HG03159 (cell line): ENCODE measurements around the gene TSPAN4.

Experiments used
- ATAC-seq: cut with Tn5 transposase; IDR thresholded peaks from one replicate; pipeline ENCODE4 v1.9.1; 2021; ENCODE audit warnings: mild to moderate bottlenecking, moderate library complexity; ENCODE audit not compliant: unreplicated experiment

The TSPAN4 gene, protein sequence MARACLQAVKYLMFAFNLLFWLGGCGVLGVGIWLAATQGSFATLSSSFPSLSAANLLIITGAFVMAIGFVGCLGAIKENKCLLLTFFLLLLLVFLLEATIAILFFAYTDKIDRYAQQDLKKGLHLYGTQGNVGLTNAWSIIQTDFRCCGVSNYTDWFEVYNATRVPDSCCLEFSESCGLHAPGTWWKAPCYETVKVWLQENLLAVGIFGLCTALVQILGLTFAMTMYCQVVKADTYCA

DNA sequence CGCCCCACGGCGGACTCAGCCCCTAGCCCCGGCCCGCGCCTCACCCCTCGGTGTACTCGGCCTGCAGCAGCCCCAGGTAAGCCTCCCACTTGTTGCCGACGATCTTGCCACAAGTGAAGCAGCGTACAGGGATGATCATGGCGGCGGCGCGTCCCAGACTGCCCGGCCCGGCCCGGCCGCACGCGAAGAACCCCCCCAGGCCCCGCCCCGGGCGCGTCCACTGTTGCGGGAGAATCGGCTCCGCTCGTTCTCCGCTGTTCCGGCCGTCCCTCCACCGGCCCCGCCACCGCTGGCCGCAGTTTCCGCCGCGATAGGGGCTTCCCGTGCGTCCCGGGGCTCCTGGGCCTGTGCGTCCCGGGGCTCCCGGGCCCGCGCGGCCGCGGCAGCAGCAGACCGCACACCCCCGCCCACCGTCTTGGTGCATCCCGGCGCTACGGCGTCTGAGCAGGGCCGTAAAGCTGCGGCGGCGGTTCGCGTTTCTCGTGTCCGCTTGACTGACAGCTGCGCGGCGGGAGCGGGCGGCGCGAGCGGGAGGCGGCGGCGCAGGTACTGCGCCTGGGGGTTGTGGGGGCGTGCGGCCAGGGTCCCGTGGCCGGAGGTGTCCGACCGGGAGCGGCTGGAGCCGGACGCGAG is at the start of gene TSPAN4, which contains the start of gene POLR2L:
Gene TSPAN4, plus strand, starts transcription at position 483 of the 633 bp plus-strand sequence. CDS start 7,453 bp downstream, outside the sequence.
Gene POLR2L, minus strand, starts transcription at position 160 of the 633 bp plus-strand sequence. Its CDS starts 21 bp downstream, at position 139.
- ATAC-seq = peak; percentile 65

DNA sequence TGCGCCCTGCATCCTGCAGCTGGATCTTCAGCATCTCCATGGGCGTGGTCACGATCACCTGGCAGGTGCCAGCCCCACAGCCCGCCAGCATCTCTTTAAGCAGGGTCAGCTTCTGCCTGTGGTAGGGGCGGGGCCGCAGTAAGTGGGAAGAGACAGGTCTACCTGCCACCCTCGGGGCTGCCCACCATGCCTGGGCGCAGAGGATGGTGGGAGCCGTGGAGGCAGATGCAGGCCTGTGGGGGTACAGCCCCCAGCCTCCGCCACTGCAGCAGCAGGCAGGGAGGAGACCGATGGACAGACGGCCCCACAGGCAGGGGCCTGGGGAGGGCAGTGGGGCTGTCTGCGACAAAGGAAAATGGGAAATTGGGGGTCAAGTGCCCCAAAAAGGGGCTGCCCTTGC is 49.8 kb upstream of the TSPAN4 start:
- ATAC-seq = no peak

DNA sequence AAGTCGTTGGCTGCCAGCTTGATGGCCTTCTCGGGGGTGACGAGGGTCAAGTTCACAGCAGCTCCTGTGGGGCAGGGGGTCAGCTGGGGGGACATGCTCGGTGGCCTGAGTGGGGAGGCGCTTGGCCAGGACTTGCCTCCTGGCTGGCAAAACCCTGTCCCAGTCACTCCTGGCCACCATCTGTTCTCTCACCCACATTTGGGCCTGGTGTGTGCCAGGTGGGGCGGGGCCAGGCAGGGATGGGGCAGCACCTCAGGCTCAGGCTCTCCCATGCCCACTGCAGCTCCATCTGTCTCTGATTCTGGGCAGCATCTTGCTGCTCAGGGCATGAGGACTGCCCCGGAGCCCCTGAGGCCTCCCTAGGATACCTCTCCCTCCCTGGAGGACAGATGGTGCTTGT is 49.1 kb upstream of the TSPAN4 start:
- ATAC-seq = no peak

- ATAC-seq = no peak
Measured at GRCh38 chr11:794013-794765, 48.5 kb upstream of the TSPAN4 start.

DNA sequence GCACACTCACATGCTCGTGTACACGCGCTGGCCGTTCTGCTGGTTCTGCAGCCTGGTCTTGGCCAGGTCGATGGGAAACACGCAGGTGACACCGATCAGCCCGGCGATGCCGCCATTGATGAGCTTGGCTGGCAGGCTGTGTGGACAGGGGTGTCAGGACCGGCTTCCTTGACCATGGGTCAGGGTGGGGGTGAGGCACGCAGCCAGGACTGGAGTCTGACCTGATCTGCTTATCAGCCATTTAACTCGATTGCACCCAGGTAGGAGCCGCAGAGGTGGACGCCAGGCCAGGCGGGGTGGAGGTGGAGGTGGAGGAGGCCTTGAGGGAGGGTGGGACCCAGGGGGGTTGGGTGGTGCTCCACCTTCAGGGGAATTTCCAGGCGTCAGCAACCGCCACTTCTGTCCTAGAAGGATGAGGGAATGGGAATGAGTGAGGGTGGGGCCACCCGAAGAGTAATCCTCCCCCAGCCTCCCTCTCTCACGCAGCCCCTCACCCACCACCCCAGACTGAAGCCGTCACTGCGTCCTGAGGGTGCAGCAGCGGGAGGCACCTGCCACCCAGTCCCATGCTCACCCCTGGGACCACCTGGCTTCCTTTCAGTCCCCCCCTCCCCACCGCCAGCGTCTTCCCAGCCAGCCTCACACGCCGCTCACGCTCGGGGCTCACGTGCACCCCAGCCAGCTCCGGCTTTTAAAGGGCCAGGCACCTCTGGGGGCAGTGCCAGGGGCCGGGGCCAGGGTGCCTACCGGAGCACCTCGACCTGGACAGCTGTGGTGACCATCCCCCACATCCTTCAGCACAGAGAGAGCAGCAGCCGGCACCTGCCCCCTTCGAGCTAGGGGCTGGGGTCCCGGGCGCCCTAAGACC is 47.7 kb upstream of the TSPAN4 start:
- ATAC-seq = no peak

DNA sequence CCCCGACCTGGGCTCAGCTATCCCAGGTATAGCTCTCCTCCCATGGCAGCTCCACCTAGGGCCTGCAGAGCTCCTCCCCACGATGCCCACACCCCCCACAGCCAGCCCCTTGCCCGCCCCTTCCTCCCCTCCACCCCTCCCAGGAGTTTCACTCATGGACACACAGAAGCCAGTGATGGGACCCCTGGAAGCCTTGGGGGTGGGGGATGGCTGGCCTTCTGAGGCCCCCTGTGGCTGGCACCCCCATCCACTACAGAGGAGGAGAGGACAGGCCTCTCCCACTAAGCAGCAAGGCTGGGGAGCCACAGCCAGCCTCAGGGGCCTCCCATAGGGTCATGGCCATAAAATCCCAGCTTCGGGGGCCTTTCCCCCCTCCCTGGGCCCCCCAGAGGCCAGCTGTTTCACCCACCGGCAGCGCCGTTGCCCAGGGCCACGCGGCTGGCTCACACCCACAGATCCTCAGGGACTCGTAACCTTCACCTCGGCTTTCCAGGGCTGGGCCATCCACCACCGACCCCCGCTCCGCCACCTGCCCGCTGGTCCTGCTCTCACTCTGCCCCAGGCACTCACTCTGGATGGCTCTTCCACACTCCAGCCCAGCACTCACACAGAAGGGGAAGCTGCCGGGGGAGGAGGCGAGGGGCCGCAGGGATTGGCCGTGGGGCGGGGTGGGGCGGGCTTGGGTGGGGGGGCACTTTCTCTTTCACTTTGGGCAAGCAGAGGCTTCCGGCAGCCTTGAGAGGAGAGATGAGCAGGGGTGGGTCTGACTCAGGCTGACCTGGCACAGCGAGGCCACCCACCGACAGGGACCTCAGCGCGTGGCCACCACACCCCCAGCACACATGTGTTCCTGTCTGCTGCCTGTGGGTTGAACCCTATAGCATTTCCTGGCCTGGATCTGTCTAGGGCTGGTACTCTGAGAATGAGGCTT is 46.8 kb upstream of the TSPAN4 start:
- peak; percentile 31 for ATAC-seq

- ATAC-seq = no peak
Measured at GRCh38 chr11:796565-797295, 45.9 kb upstream of the TSPAN4 start.

- ATAC-seq = peak; percentile 45
Measured at GRCh38 chr11:797296-798092, 45.2 kb upstream of the TSPAN4 start.

DNA sequence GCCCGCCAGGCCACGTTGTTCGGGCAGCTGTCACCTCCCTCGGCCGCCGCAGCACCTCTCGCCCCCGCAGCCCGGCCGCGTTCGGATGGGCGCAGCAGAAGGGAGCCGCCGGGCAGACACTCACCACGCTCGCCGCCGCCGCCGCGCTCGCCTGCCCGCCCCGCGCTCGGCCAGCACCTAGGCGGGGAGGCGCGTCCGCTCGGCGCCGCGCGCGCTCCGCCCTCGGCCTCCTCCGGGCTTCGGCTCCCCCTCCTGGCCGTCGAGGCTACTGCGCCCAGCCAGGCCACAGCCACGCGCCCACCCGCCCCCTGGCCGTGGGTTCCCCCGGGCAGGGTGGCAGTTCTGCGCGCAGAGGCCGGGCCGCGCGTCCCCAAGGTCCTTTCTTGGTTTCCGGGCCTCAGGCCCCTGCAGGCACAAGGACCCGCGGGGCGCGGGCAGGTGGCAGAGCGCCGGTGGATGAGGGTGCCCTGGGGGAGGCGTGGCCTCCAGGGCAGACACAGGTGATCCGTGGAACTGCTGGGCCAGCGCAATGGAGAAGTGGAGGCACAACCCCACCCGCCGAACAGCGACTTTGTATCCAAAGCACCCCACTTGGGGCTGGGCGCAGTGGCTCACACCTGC is 44.4 kb upstream of the TSPAN4 start, which contains the start of gene SLC25A22:
Gene SLC25A22, minus strand, starts transcription at position 189 of the 621 bp plus-strand sequence. CDS start 3,275 bp downstream, outside the sequence.
- ATAC-seq = peak; percentile 52

DNA sequence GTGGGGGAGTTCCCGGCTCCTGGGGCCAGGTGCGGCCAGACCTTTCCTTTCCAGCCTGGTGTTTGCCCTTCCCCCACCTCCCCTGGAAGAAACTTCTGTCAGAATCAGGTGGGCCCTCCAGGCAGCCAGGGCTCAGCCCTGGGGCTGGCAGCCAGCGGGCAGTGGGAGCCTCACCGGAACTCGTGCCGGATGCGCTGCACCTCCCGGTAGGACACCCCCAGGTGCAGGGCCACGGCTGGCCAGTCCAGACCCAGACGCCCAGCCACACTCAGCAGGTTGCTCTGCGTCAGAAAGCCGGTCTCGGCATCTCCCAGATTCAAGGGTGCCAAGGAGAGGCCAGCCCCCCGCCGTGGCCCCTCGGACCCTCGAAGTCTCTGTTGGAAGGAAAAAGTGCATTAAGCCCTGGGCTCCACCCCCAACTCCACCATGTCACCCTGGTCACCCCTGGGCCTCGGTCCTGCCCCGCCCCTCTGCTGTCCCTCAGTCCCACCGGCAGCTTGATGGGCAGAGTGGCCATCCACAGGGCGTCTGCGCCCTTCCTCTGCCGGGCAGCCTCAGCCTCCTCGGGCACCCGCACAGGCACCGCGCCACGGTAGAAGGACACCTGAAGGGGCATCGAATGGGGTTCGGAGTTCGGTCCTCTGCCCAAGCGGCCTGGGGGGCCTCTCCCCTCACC is 42.9 kb upstream of the TSPAN4 start:
- no peak for ATAC-seq

GRCh38 chr11:800473-800872 is 42.2 kb upstream of the TSPAN4 start:
- no peak for ATAC-seq

GRCh38 chr11:801097-801780 is 41.4 kb upstream of the TSPAN4 start:
- no peak for ATAC-seq

- ATAC-seq = no peak
Measured at GRCh38 chr11:802018-802617, 40.5 kb upstream of the TSPAN4 start.

DNA sequence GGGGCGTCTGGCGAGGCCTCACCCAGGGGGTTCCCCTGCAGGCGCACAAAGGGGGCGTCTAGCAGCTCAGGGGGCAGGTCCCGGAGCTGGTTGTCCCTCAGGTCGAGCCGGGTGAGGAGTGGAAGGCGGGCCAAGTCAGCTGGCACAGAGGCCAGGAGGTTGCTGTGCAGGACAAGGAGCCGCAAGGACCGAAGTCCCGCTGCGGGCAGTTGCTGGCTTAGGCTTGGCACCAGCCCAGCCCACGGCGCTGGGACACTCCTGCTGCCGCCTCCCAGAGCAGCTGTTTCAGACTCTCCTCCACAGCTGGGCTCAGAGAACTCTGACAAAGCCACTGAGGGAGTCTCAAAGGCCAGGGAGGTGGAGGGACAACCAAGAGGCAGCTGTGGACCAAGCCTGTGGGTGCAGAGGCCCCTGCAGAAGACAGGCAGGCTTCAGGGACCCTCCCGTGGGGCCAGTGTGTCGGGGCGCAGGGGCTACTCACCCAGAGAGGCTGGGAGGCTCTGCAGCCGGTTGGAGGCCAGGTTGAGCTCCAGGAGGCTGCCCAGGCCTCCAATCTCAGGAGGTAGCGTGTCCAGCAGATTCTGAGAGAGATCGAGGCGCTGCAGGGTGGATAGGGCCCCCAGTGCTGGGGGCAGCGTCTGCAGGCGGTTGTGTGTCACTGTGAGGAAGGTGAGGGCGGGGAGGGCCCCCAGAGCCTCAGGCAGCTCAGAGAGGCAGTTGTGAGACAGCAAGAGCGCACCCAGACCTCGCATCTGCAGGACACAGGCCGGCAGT is 39.8 kb upstream of the TSPAN4 start:
- no peak for ATAC-seq

DNA sequence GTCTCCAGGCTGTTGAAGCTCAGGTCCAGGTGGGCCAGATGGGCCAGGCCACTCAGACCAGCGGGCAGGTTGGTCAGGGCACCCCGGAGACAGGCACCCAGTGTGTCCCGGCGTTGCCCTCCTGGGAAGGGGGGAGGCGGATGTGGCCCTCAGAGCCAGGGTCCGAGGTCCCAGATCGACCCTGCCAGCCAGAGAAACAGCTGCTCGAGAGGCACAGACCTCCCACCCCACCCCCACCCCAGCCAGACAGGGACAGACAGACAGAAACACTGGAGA is 39.2 kb upstream of the TSPAN4 start:
- no peak for ATAC-seq
